CD14-positive monocyte (primary cell): Measurements from ENCODE around the gene TSEN34. TPM values are rescaled to one million over a fixed set of nuclear protein-coding genes. Genes with fewer than 3 reads are reported as not detected.

Experiments used
- DNase-seq, 3 donors: peaks; one replicate each; pipeline ENCODE4 v3.0.0-alpha.2; 2011 to 2022
- H2AFZ ChIP-seq: 2 replicates; pipeline ENCODE4 v1.6.0; 2012; ENCODE audit warnings: mild to moderate bottlenecking, low read depth, low read length, inconsistent platforms; ENCODE audit not compliant: insufficient read depth, poor library complexity, severe bottlenecking
- H3K27ac ChIP-seq, 2 donors: 1 replicate in 1 of 2; 2 replicates in 1 of 2; pipeline ENCODE4 v1.5.1; 2012 to 2013; ENCODE audit warnings: low read length in 2 of 2, control low read depth in 1 of 2, inconsistent platforms in 1 of 2, low read depth in 1 of 2, mild to moderate bottlenecking in 1 of 2
- H3K27me3 ChIP-seq, 2 donors: one replicate each; pipeline versions ENCODE4 v1.6.0 to v1.6.1; 2011 to 2013; ENCODE audit warnings: low read length in 2 of 2; ENCODE audit not compliant: control insufficient read depth in 2 of 2, insufficient read depth in 2 of 2
- H3K36me3 ChIP-seq, 2 donors: replicated peaks in 1 of 2; 1 replicate in 1 of 2; 2 replicates in 1 of 2; pipeline versions ENCODE4 v1.5.1 to v1.6.1; 2012 to 2013; ENCODE audit warnings: low read length in 2 of 2, control low read depth in 1 of 2, inconsistent platforms in 1 of 2, mild to moderate bottlenecking in 1 of 2; ENCODE audit not compliant: insufficient read depth in 2 of 2, control insufficient read depth in 1 of 2
- H3K4me1 ChIP-seq, 2 donors: 1 replicate in 1 of 2; 2 replicates in 1 of 2; pipeline versions ENCODE4 v1.5.1 to v1.6.1; 2012 to 2013; ENCODE audit warnings: low read length in 2 of 2, control low read depth in 1 of 2, inconsistent platforms in 1 of 2, mild to moderate bottlenecking in 1 of 2, moderate library complexity in 1 of 2; ENCODE audit not compliant: insufficient read depth in 2 of 2, control insufficient read depth in 1 of 2
- H3K4me2 ChIP-seq: replicated peaks from 2 replicates; pipeline ENCODE3; 2012; ENCODE audit warnings: low read length, moderate library complexity, mild to moderate bottlenecking; ENCODE audit not compliant: poor library complexity, severe bottlenecking; ENCODE audit errors: extremely low read depth
- H3K4me3 ChIP-seq, 3 experiments: fragments of 200-600 bp in 1 of 3; sonication (generic) in 1 of 3; replicated peaks in 1 of 3; 1 replicate in 2 of 3; 2 replicates in 1 of 3; pipeline ENCODE4 v1.5.1; 2011 to 2013; ENCODE audit warnings: low read length in 3 of 3, mild to moderate bottlenecking in 3 of 3, control low read depth in 2 of 3, low read depth in 2 of 3, inconsistent platforms in 1 of 3, moderate library complexity in 1 of 3
- H3K79me2 ChIP-seq: 2 replicates; pipeline ENCODE4 v1.6.0; 2012; ENCODE audit warnings: mild to moderate bottlenecking, control low read depth, inconsistent platforms, low read length, moderate library complexity; ENCODE audit not compliant: insufficient read depth
- H3K9ac ChIP-seq: 2 replicates; pipeline ENCODE4 v1.6.0; 2017; ENCODE audit warnings: low read length, mild to moderate bottlenecking; ENCODE audit not compliant: insufficient read depth, poor library complexity, severe bottlenecking
- H3K9me3 ChIP-seq, 2 donors: replicated peaks in 1 of 2; 1 replicate in 1 of 2; 2 replicates in 1 of 2; pipeline versions ENCODE4 v1.5.1 to v1.6.1; 2012 to 2013; ENCODE audit warnings: low read length in 2 of 2, control low read depth in 1 of 2; ENCODE audit not compliant: control insufficient read depth in 1 of 2, insufficient read depth in 1 of 2
- H4K20me1 ChIP-seq: 2 replicates; pipeline ENCODE4 v1.6.0; 2012; ENCODE audit warnings: mild to moderate bottlenecking, low read length, control low read depth, moderate library complexity; ENCODE audit not compliant: insufficient read depth
- H3K27ac Mint-ChIP-seq, 7 donors: one replicate each; pipeline ENCODE4 v1.8.0; 2020; ENCODE audit warnings: mild to moderate bottlenecking in 7 of 7, mixed read lengths in 7 of 7, moderate library complexity in 6 of 7, inconsistent platforms in 2 of 7
- H3K27me3 Mint-ChIP-seq, 3 donors: one replicate each; pipeline ENCODE4 v1.8.0; 2021 to 2022; ENCODE audit warnings: low read depth in 3 of 3, mild to moderate bottlenecking in 3 of 3, mixed read lengths in 3 of 3, moderate library complexity in 3 of 3, inconsistent platforms in 1 of 3
- H3K36me3 Mint-ChIP-seq, 2 donors: one replicate each; pipeline ENCODE4 v1.8.0; 2020; ENCODE audit warnings: mixed read lengths in 2 of 2, inconsistent platforms in 1 of 2, mild to moderate bottlenecking in 1 of 2
- H3K4me1 Mint-ChIP-seq: one replicate; pipeline ENCODE4 v1.8.0; 2020; ENCODE audit warnings: mild to moderate bottlenecking, mixed read lengths
- H3K4me3 Mint-ChIP-seq, 2 donors: one replicate each; pipeline ENCODE4 v1.8.0; 2020; ENCODE audit warnings: mild to moderate bottlenecking in 2 of 2, mixed read lengths in 2 of 2, moderate library complexity in 1 of 2
- H3K9me3 Mint-ChIP-seq, 7 donors: one replicate each; pipeline ENCODE4 v1.8.0; 2020 to 2022; ENCODE audit warnings: mixed read lengths in 7 of 7, mild to moderate bottlenecking in 6 of 7, moderate library complexity in 6 of 7, inconsistent platforms in 2 of 7
- CTCF ChIP-seq: fragments of 200-600 bp; IDR thresholded peaks from one replicate; pipeline ENCODE4 v1.8.0; 2022; ENCODE audit warnings: antibody characterized with exemption, mild to moderate bottlenecking
- WGBS: methylation state at CpG from one replicate; pipeline ENCODE4 v1.1.5; 2013; ENCODE audit warnings: missing lambda C conversion rate; ENCODE audit not compliant: insufficient coverage; 5-methylcytosine and 5-hydroxymethylcytosine counted together
- intact Hi-C, 2 donors: fragments of 100-400 bp; cut with micrococcal nuclease; formaldehyde crosslinking; loops; one replicate each; pipeline versions ENCODE4 v1.15.0 to v1.15.1; 2023
- polyA plus RNA-seq, 3 donors: library from polyadenylated mRNA; depleted of rRNA in 1 of 3; unstranded in 2 of 3; stranded (reverse) in 1 of 3; fragments of 300-500 nt in 2 of 3; fragments of >200 nt in 1 of 3; fragmentation: Illumina TruSeq in 2 of 3; gene quantifications; 1 replicate in 2 of 3; 2 replicates in 1 of 3; pipeline ENCODE4 v1.2.3, GENCODE V29; 2012 to 2021

TSEN34 gene
- polyA plus RNA-seq, 3 donors, result 59.3 to 125 (median 109) TPM

GRCh38 chr19:54156953-54157352 is 34.2 kb upstream of the TSEN34 start:
- H3K4me3 ChIP-seq, result no peak overlapping the region
- H3K27ac ChIP-seq, result no peak overlapping the region
- no peak overlapping the region for H3K4me3 Mint-ChIP-seq
- TF ChIP-seq CTCF, result no peak
- H3K27me3 ChIP-seq, result no peaks in the 10 kb centered on the region
- DNase-seq, result no peak
- peaks cover 59 to 62% of the 10 kb centered on the region in 2 donors for H3K36me3 ChIP-seq
- intact Hi-C loops, result no loop called here
- no peak overlapping the region for H3K9ac ChIP-seq
- H3K36me3 Mint-ChIP-seq, result peaks cover 51 to 60% of the 10 kb centered on the region in 2 donors
- H2AFZ ChIP-seq, result no peak overlapping the region
- H4K20me1 ChIP-seq, result peaks cover 74% of the 10 kb centered on the region
- no peaks in the 10 kb centered on the region for H3K9me3 ChIP-seq
- H3K27ac Mint-ChIP-seq, result peak overlapping the region in 2 of 7 donors; percentile 35 to 66
- H3K27me3 Mint-ChIP-seq, result peaks cover 0 to 4% (median 0%) of the 10 kb centered on the region in 3 donors
- peaks cover 48% of the 10 kb centered on the region for H3K79me2 ChIP-seq
- peaks cover 29 to 37% of the 10 kb centered on the region in 2 donors for H3K4me1 ChIP-seq
- 100% methylated on average over 3 of the region's 3 CpGs for WGBS
- peaks cover 35% of the 10 kb centered on the region for H3K4me1 Mint-ChIP-seq
- H3K9me3 Mint-ChIP-seq, result no peaks in the 10 kb centered on the region
- no peak overlapping the region for H3K4me2 ChIP-seq

GRCh38 chr19:54158812-54159351 is 32.2 kb upstream of the TSEN34 start:
- no peaks in the 10 kb centered on the region for H3K9me3 Mint-ChIP-seq
- Histone ChIP-seq H3K9ac (peak overlapping the region; percentile 73), H3K27me3 (no peaks in the 10 kb centered on the region), H4K20me1 (peaks cover 54% of the 10 kb centered on the region), H3K79me2 (peaks cover 48% of the 10 kb centered on the region), H3K4me1 (peaks cover 47 to 55% of the 10 kb centered on the region in 2 donors), H3K27ac (peak overlapping the region; percentile 78 to 93), H3K4me3 (peak overlapping the region; percentile 69 to 94 (median 72)), H2AFZ (peak overlapping the region; percentile 80), H3K36me3 (peaks cover 41 to 43% of the 10 kb centered on the region in 2 donors), H3K9me3 (no peaks in the 10 kb centered on the region), H3K4me2 (peak overlapping the region; percentile 97)
- peaks cover 0 to 8% (median under 1%) of the 10 kb centered on the region in 3 donors for H3K27me3 Mint-ChIP-seq
- intact Hi-C loops, result loop anchor here (1.0 to 2.0 kb wide), 3 partner anchors 22 to 32 kb away; partner anchors contain the start of genes CNOT3 (in 2 of the 2) and TSEN34 (in 1 of the 2)
- peak overlapping the region; percentile 96 to 99 (median 98) for H3K27ac Mint-ChIP-seq
- H3K4me3 Mint-ChIP-seq, result peak overlapping the region; percentile 88 to 95
- H3K4me1 Mint-ChIP-seq, result peaks cover 53% of the 10 kb centered on the region
- H3K36me3 Mint-ChIP-seq, result peaks cover 35 to 43% of the 10 kb centered on the region in 2 donors
- TF ChIP-seq CTCF, result no peak
- WGBS, result 4% methylated on average over 4 of the region's 19 CpGs
- peak in 1 of 3 donors; percentile 15 for DNase-seq
